OCI-LY1 (cell line): ENCODE results near the gene SF1.

ENCODE experiments used
- EZH2 ChIP-seq: fragments of 200-600 bp; sonication (generic), shearing (Covaris generic); IDR thresholded peaks from 2 replicates; pipeline ENCODE4 v1.8.0; 2017; ENCODE audit warnings: borderline replicate concordance, mixed run types, mild to moderate bottlenecking, antibody characterized with exemption, low read length, moderate library complexity, mixed read lengths
- TF ChIP-seq, protein P1 (sequence below): fragments of 200-600 bp; sonication (generic), shearing (Covaris generic); IDR thresholded peaks from 2 replicates; pipeline ENCODE4 v1.5.1; 2017; ENCODE audit warnings: mild to moderate bottlenecking, antibody characterized with exemption, low read length, moderate library complexity, mixed read lengths

DNA sequence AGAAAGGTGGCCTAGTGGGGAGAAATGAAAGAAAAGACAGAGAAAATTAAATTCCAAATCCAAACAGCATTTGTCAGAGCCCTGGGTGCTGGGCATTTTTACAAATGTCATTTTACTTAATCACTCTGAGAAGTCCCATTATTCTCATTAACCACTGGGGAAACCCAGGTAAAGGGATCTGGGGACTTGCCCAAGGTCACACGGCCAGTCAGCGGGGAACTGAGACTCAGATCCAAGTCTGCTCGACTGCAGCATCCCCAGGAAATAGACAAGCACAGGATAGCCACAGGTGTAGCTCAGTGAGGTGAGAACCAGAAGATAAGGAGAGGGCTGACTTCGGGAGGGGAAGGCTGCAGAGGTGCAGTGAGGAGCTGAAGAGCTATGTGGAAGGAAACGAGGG lies 63.2 kb downstream of the SF1 start:
- TF ChIP-seq, protein P1, sequence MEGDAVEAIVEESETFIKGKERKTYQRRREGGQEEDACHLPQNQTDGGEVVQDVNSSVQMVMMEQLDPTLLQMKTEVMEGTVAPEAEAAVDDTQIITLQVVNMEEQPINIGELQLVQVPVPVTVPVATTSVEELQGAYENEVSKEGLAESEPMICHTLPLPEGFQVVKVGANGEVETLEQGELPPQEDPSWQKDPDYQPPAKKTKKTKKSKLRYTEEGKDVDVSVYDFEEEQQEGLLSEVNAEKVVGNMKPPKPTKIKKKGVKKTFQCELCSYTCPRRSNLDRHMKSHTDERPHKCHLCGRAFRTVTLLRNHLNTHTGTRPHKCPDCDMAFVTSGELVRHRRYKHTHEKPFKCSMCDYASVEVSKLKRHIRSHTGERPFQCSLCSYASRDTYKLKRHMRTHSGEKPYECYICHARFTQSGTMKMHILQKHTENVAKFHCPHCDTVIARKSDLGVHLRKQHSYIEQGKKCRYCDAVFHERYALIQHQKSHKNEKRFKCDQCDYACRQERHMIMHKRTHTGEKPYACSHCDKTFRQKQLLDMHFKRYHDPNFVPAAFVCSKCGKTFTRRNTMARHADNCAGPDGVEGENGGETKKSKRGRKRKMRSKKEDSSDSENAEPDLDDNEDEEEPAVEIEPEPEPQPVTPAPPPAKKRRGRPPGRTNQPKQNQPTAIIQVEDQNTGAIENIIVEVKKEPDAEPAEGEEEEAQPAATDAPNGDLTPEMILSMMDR, result no peak
- TF ChIP-seq EZH2, result no peak
